Measurements from ENCODE around the gene P3H2. TPM values are rescaled to one million over a fixed set of nuclear protein-coding genes. Genes with fewer than 3 reads are reported as not detected.

P3H2 gene
- total and polyA plus RNA-seq, 8 donors: 1.4 to 46.1 (median 20.3) TPM

DNA sequence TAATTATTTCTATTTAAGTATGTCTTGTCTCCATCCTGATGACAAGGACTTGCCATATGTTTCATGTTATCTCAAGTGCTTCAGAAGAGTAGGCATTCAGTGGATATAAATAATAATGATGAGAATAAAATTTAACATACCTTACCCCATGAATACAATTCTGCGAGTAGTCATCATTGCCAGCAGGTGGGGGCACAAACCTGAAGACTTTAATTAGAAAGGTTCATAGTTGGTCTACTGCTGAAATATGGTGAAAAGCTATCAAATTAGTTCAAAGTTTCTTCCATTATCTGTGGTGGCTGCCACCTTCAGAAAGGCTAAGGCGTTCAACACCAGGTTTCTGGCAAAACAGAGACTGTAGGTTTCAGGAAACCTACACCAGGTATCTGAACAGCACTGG, 100.9 kb downstream of the P3H2 start:
- Histone ChIP-seq H3K9me3 (no peaks in the 10 kb centered on the region), H3K27ac (no peak overlapping the region), H3K4me1 (peaks cover 0 to 8% (median 3%) of the 10 kb centered on the region in 4 donors), H3K36me3 (no peaks in the 10 kb centered on the region), H3K4me3 (no peak overlapping the region), H3K27me3 (no peaks in the 10 kb centered on the region)
- no peak for DNase-seq
- WGBS, 5 donors: 32 to 65% (median 47%) methylated on average over 2 of the region's 2 CpGs; no CpG with 5 or more reads in 2 of the 5 donors
- TF ChIP-seq POLR2AphosphoS5 (IDR thresholded peaks at IDR 0.05): no peak
- no peak for TF ChIP-seq EP300 (IDR thresholded peaks at IDR 0.05)
- TF ChIP-seq, protein P1, sequence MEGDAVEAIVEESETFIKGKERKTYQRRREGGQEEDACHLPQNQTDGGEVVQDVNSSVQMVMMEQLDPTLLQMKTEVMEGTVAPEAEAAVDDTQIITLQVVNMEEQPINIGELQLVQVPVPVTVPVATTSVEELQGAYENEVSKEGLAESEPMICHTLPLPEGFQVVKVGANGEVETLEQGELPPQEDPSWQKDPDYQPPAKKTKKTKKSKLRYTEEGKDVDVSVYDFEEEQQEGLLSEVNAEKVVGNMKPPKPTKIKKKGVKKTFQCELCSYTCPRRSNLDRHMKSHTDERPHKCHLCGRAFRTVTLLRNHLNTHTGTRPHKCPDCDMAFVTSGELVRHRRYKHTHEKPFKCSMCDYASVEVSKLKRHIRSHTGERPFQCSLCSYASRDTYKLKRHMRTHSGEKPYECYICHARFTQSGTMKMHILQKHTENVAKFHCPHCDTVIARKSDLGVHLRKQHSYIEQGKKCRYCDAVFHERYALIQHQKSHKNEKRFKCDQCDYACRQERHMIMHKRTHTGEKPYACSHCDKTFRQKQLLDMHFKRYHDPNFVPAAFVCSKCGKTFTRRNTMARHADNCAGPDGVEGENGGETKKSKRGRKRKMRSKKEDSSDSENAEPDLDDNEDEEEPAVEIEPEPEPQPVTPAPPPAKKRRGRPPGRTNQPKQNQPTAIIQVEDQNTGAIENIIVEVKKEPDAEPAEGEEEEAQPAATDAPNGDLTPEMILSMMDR (IDR thresholded peaks at IDR 0.05): no peak
- no peak for TF ChIP-seq POLR2A (IDR thresholded peaks at IDR 0.05)
- intact Hi-C loops (cut with DNase I; ENCODE audit: low total_unique reads): no loop called here

DNA sequence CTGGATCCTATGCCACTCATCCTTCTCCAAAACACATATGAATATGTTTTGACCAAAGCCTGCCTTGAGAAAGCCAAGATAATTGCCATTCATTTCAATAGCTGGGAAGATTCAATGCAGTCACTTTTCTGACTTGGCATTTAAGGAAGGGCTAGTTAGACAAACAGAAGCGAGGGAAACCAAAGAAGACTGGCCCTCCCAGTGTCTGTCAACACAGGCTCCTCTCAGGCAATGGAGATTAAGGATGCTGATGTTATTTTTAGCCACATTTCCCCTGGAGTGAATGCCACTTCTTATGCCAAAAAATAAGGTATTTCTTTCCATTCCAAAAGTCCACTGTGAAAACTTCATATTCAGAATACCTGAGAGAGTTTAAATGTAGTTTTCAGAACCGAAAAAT, 101.7 kb downstream of the P3H2 start:
- Histone ChIP-seq H3K27me3 (no peaks in the 10 kb centered on the region), H3K27ac (no peak overlapping the region), H3K36me3 (no peaks in the 10 kb centered on the region), H3K9me3 (no peaks in the 10 kb centered on the region), H3K4me3 (no peak overlapping the region), H3K4me1 (peaks cover 0 to 8% (median 3%) of the 10 kb centered on the region in 4 donors)
- TF ChIP-seq, protein P1 (IDR thresholded peaks at IDR 0.05): no peak
- no peak for TF ChIP-seq EP300 (IDR thresholded peaks at IDR 0.05)
- TF ChIP-seq POLR2AphosphoS5 (IDR thresholded peaks at IDR 0.05): no peak
- no peak for TF ChIP-seq POLR2A (IDR thresholded peaks at IDR 0.05)
- no peak for DNase-seq
- intact Hi-C loops (cut with DNase I; ENCODE audit: low total_unique reads): no loop called here
- 76 to 79% (median 78%) methylated on average over 2 of the region's 2 CpGs for WGBS, 5 donors

GRCh38 chr3:190018460-190018859, 102.2 kb downstream of the P3H2 start:
- Histone ChIP-seq H3K9me3 (no peaks in the 10 kb centered on the region), H3K4me3 (no peak overlapping the region), H3K27me3 (no peaks in the 10 kb centered on the region), H3K27ac (no peak overlapping the region), H3K4me1 (peaks cover 0 to 8% (median 3%) of the 10 kb centered on the region in 4 donors), H3K36me3 (no peaks in the 10 kb centered on the region)
- no peak for DNase-seq
- WGBS, 5 donors: 89 to 100% (median 97%) methylated on average over 1 of the region's 1 CpG
- TF ChIP-seq, protein P1 (IDR thresholded peaks at IDR 0.05): no peak
- TF ChIP-seq POLR2AphosphoS5 (IDR thresholded peaks at IDR 0.05): no peak
- no peak for TF ChIP-seq EP300 (IDR thresholded peaks at IDR 0.05)
- TF ChIP-seq POLR2A (IDR thresholded peaks at IDR 0.05): no peak
- intact Hi-C loops (cut with DNase I; ENCODE audit: low total_unique reads): no loop called here

- Histone ChIP-seq H3K27ac (no peak overlapping the region), H3K4me1 (peaks cover 0 to 11% (median 6%) of the 10 kb centered on the region in 4 donors), H3K9me3 (no peaks in the 10 kb centered on the region), H3K27me3 (no peaks in the 10 kb centered on the region), H3K4me3 (no peak overlapping the region), H3K36me3 (no peaks in the 10 kb centered on the region)
- DNase-seq: peak; percentile 35 to 75
- intact Hi-C loops (cut with DNase I; ENCODE audit: low total_unique reads): no loop called here
- no peak for TF ChIP-seq POLR2AphosphoS5 (IDR thresholded peaks at IDR 0.05)
- TF ChIP-seq, protein P1 (IDR thresholded peaks at IDR 0.05): peak in 2 of 7 experiments; percentile 20 to 51
- 31 to 39% (median 37%) methylated on average over 6 of the region's 6 CpGs for WGBS, 5 donors
Observed at GRCh38 chr3:190017521-190018288, 103.0 kb downstream of the P3H2 start.

All from stomach (tissue), 9 donors.